Measurements from ENCODE around the gene FBLN1.

GRCh38 chr22:45579306-45579705 lies 76.6 kb downstream of the FBLN1 start:
- TF ChIP-seq, protein P1, sequence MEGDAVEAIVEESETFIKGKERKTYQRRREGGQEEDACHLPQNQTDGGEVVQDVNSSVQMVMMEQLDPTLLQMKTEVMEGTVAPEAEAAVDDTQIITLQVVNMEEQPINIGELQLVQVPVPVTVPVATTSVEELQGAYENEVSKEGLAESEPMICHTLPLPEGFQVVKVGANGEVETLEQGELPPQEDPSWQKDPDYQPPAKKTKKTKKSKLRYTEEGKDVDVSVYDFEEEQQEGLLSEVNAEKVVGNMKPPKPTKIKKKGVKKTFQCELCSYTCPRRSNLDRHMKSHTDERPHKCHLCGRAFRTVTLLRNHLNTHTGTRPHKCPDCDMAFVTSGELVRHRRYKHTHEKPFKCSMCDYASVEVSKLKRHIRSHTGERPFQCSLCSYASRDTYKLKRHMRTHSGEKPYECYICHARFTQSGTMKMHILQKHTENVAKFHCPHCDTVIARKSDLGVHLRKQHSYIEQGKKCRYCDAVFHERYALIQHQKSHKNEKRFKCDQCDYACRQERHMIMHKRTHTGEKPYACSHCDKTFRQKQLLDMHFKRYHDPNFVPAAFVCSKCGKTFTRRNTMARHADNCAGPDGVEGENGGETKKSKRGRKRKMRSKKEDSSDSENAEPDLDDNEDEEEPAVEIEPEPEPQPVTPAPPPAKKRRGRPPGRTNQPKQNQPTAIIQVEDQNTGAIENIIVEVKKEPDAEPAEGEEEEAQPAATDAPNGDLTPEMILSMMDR (IDR thresholded peaks at IDR 0.05; ENCODE audit: low read length), result no peak
- TF ChIP-seq EZH2 (IDR thresholded peaks at IDR 0.05; ENCODE audit: borderline replicate concordance, low read length), result no peak

Data from OCI-LY1 (cell line).